Activated CD4-positive, alpha-beta T cell treated with anti-CD3 and anti-CD28 coated beads, Interleukin-2, amount 10 ng/mL, durations not matched to agents 24 days and 14 days (primary cell): ENCODE results near the gene PLA1A. TPM values are rescaled to one million over a fixed set of nuclear protein-coding genes. Genes with fewer than 3 reads are reported as not detected.
A peak's percentile ranks its signal among the peaks of the same experiment; 100 is the strongest.
"Not testable (repeated sequence)": the region's sequence is repeated elsewhere in the genome, so short reads cannot be mapped to it uniquely, and the experiment has no call there.

ENCODE experiments used
- DNase-seq: peaks from one replicate; pipeline ENCODE4 v3.0.0; 2022
- H3K27ac Mint-ChIP-seq: one replicate; pipeline ENCODE4 v1.8.0; 2022; ENCODE audit warnings: mild to moderate bottlenecking, mixed read lengths
- H3K27me3 Mint-ChIP-seq: one replicate; pipeline ENCODE4 v1.8.0; 2022; ENCODE audit warnings: mixed read lengths
- H3K36me3 Mint-ChIP-seq: one replicate; pipeline ENCODE4 v1.8.0; 2022; ENCODE audit warnings: low read depth, mild to moderate bottlenecking, mixed read lengths
- H3K4me1 Mint-ChIP-seq: one replicate; pipeline ENCODE4 v1.8.0; 2021; ENCODE audit warnings: mixed read lengths
- H3K4me3 Mint-ChIP-seq: one replicate; pipeline ENCODE4 v1.8.0; 2022; ENCODE audit warnings: mild to moderate bottlenecking, moderate library complexity, mixed read lengths
- H3K9me3 Mint-ChIP-seq: one replicate; pipeline ENCODE4 v1.8.0; 2021; ENCODE audit warnings: mixed read lengths
- intact Hi-C: fragments of 100-400 bp; cut with micrococcal nuclease; formaldehyde crosslinking; loops from one replicate; pipeline ENCODE4 v1.15.1; 2023
- total RNA-seq: library from RNA; stranded (reverse); gene quantifications from 2 replicates; pipeline ENCODE4 v1.2.3, GENCODE V29; 2022

The PLA1A gene
- total RNA-seq, 1 donor from 2014 or later = 0.26 TPM

GRCh38 chr3:119560160-119560559 is 37.5 kb upstream of the PLA1A start:
- DNase-seq = no peak
- peaks cover 47% of the 10 kb centered on the region for H3K4me1 Mint-ChIP-seq
- H3K27me3 Mint-ChIP-seq = no peaks in the 10 kb centered on the region
- H3K9me3 Mint-ChIP-seq = no peaks in the 10 kb centered on the region
- peaks cover 18% of the 10 kb centered on the region for H3K36me3 Mint-ChIP-seq
- peak overlapping the region; percentile 34 for H3K27ac Mint-ChIP-seq
- H3K4me3 Mint-ChIP-seq = peak overlapping the region; percentile 5
- intact Hi-C loops = no loop called here

- DNase-seq = peak; percentile 82
- peaks cover 26% of the 10 kb centered on the region for H3K4me1 Mint-ChIP-seq
- peaks cover 7% of the 10 kb centered on the region for H3K27me3 Mint-ChIP-seq
- peaks cover 6% of the 10 kb centered on the region for H3K9me3 Mint-ChIP-seq
- peak overlapping the region; percentile 95 for H3K27ac Mint-ChIP-seq
- no peaks in the 10 kb centered on the region for H3K36me3 Mint-ChIP-seq
- intact Hi-C loops = loop anchor here (1.0 kb wide), 2 partner anchors 17 to 77 kb away; partner anchors contain the start of gene ADPRH
- H3K4me3 Mint-ChIP-seq = peak overlapping the region; percentile 63
Measured at GRCh38 chr3:119562307-119562961, 35.3 kb upstream of the PLA1A start.

GRCh38 chr3:119563334-119563733 is 34.4 kb upstream of the PLA1A start:
- intact Hi-C loops, H3K36me3 Mint-ChIP-seq, H3K4me3 Mint-ChIP-seq, H3K27ac Mint-ChIP-seq, H3K9me3 Mint-ChIP-seq, DNase-seq: not testable (repeated sequence)
- Mint-ChIP-seq H3K4me1 (peaks cover 18% of the 10 kb centered on the region), H3K27me3 (peaks cover 11% of the 10 kb centered on the region)

- Mint-ChIP-seq H3K36me3 (no peaks in the 10 kb centered on the region), H3K9me3 (peaks cover 10% of the 10 kb centered on the region), H3K27ac (no peak overlapping the region), H3K4me1 (peaks cover 8% of the 10 kb centered on the region), H3K27me3 (peaks cover 11% of the 10 kb centered on the region), H3K4me3 (no peak overlapping the region)
- DNase-seq = no peak
- intact Hi-C loops = no loop called here
Measured at GRCh38 chr3:119569156-119569555, 28.5 kb upstream of the PLA1A start.

GRCh38 chr3:119570229-119570628 is 27.5 kb upstream of the PLA1A start:
- Mint-ChIP-seq H3K36me3 (no peaks in the 10 kb centered on the region), H3K27ac (no peak overlapping the region), H3K4me1 (peaks cover 8% of the 10 kb centered on the region), H3K4me3 (no peak overlapping the region), H3K27me3 (peaks cover 11% of the 10 kb centered on the region), H3K9me3 (peaks cover 10% of the 10 kb centered on the region)
- intact Hi-C loops = no loop called here
- DNase-seq = no peak

- Mint-ChIP-seq H3K36me3 (no peaks in the 10 kb centered on the region), H3K9me3 (peaks cover 6% of the 10 kb centered on the region), H3K4me3 (no peak overlapping the region), H3K27ac (no peak overlapping the region), H3K27me3 (peaks cover 8% of the 10 kb centered on the region), H3K4me1 (peaks cover 8% of the 10 kb centered on the region)
- intact Hi-C loops = no loop called here
- DNase-seq = no peak
Measured at GRCh38 chr3:119571230-119571629, 26.5 kb upstream of the PLA1A start.

- intact Hi-C loops = no loop called here
- Mint-ChIP-seq H3K36me3 (no peaks in the 10 kb centered on the region), H3K4me1 (peaks cover 7% of the 10 kb centered on the region), H3K9me3 (peaks cover 4% of the 10 kb centered on the region), H3K4me3 (no peak overlapping the region), H3K27ac (no peak overlapping the region), H3K27me3 (peaks cover 8% of the 10 kb centered on the region)
- DNase-seq = no peak
Measured at GRCh38 chr3:119571688-119572087, 26.0 kb upstream of the PLA1A start.

- intact Hi-C loops = loop anchor here (5.0 kb wide), 1 partner anchor 102 kb away; the partner anchor contains the start of gene COX17
- Mint-ChIP-seq H3K27ac (no peak overlapping the region), H3K4me1 (peaks cover 15% of the 10 kb centered on the region), H3K27me3 (no peaks in the 10 kb centered on the region), H3K9me3 (no peaks in the 10 kb centered on the region), H3K4me3 (no peak overlapping the region), H3K36me3 (no peaks in the 10 kb centered on the region)
- DNase-seq = no peak
Measured at GRCh38 chr3:119575507-119575906, 22.2 kb upstream of the PLA1A start.

- Mint-ChIP-seq H3K36me3 (no peaks in the 10 kb centered on the region), H3K9me3 (no peaks in the 10 kb centered on the region), H3K4me3 (peak within 1 kb of the TSS; percentile 85), H3K27ac (peak within 1 kb of the TSS; percentile 93), H3K27me3 (no peaks in the 10 kb centered on the region), H3K4me1 (peaks cover 25% of the 10 kb centered on the region)
- DNase-seq = peak; percentile 86
- intact Hi-C loops = loop anchor here (1.0 to 5.0 kb wide), 4 partner anchors 17 to 98 kb away; partner anchors contain the start of gene COX17
Measured at GRCh38 chr3:119579366-119580066, 18.2 kb upstream of the PLA1A start, which contains the start of gene ADPRH. Gene ADPRH, plus strand, starts transcription at chr3:119579492. Its CDS starts 2,678 bp downstream, at chr3:119582170.

- Mint-ChIP-seq H3K9me3 (no peaks in the 10 kb centered on the region), H3K4me1 (peaks cover 25% of the 10 kb centered on the region), H3K27me3 (no peaks in the 10 kb centered on the region), H3K36me3 (no peaks in the 10 kb centered on the region), H3K27ac (peak overlapping the region; percentile 93), H3K4me3 (peak overlapping the region; percentile 85)
- intact Hi-C loops = loop anchor here (2.0 to 5.0 kb wide), 2 partner anchors 21 to 57 kb away; no protein-coding TSS in a partner anchor
- DNase-seq = no peak
Measured at GRCh38 chr3:119580067-119580760, 17.5 kb upstream of the PLA1A start.

GRCh38 chr3:119582178-119582577 is 15.5 kb upstream of the PLA1A start:
- intact Hi-C loops = loop anchor here (5.0 kb wide), 1 partner anchor 55 kb away; no protein-coding TSS in a partner anchor
- H3K27me3 Mint-ChIP-seq = no peaks in the 10 kb centered on the region
- H3K36me3 Mint-ChIP-seq = no peaks in the 10 kb centered on the region
- H3K4me1 Mint-ChIP-seq = peaks cover 28% of the 10 kb centered on the region
- peak; percentile 70 for DNase-seq
- H3K27ac Mint-ChIP-seq = peak overlapping the region; percentile 9
- no peak overlapping the region for H3K4me3 Mint-ChIP-seq
- H3K9me3 Mint-ChIP-seq = no peaks in the 10 kb centered on the region

- Mint-ChIP-seq H3K9me3 (peaks cover 7% of the 10 kb centered on the region), H3K36me3 (peaks cover 2% of the 10 kb centered on the region), H3K27me3 (peaks cover 2% of the 10 kb centered on the region), H3K27ac (no peak overlapping the region), H3K4me1 (peaks cover 29% of the 10 kb centered on the region), H3K4me3 (no peak overlapping the region)
- no peak for DNase-seq
- intact Hi-C loops = no loop called here
Measured at GRCh38 chr3:119585208-119585607, 12.5 kb upstream of the PLA1A start.

GRCh38 chr3:119585856-119586570 is 11.7 kb upstream of the PLA1A start:
- DNase-seq = no peak
- Mint-ChIP-seq H3K36me3 (peaks cover 2% of the 10 kb centered on the region), H3K9me3 (peaks cover 8% of the 10 kb centered on the region), H3K27me3 (peaks cover 2% of the 10 kb centered on the region), H3K27ac (no peak overlapping the region), H3K4me1 (peaks cover 24% of the 10 kb centered on the region), H3K4me3 (no peak overlapping the region)
- intact Hi-C loops = no loop called here
